Neural cell (in vitro differentiated cells): ENCODE results near the gene EMC6.

Source experiments
- CTCF ChIP-seq: fragments of 450-650 bp; IDR thresholded peaks from 2 replicates; pipeline ENCODE4 v1.5.1; 2014; ENCODE audit warnings: antibody characterized with exemption, mild to moderate bottlenecking, moderate library complexity; ENCODE audit not compliant: poor library complexity, severe bottlenecking
- EP300 ChIP-seq: fragments of 450-650 bp; conservative IDR thresholded peaks from 2 replicates; pipeline ENCODE4 v1.6.1; 2014; ENCODE audit warnings: antibody characterized with exemption, mild to moderate bottlenecking, moderate library complexity; ENCODE audit not compliant: poor library complexity, severe bottlenecking
- MXI1 ChIP-seq: fragments of 450-650 bp; conservative IDR thresholded peaks from 2 replicates; pipeline ENCODE4 v1.6.1; 2014; ENCODE audit warnings: antibody characterized with exemption, mild to moderate bottlenecking; ENCODE audit not compliant: poor library complexity, severe bottlenecking
- POLR2AphosphoS5 ChIP-seq: IDR thresholded peaks from 2 replicates; pipeline ENCODE4 v1.6.1; 2012
- SMC3 ChIP-seq: fragments of 450-650 bp; conservative IDR thresholded peaks from 2 replicates; pipeline ENCODE4 v1.6.1; 2014; ENCODE audit warnings: antibody characterized with exemption, mild to moderate bottlenecking, moderate library complexity; ENCODE audit not compliant: poor library complexity
- TF ChIP-seq, protein P1 (sequence below): IDR thresholded peaks from 2 replicates; pipeline ENCODE4 v1.6.1; 2012; ENCODE audit warnings: borderline replicate concordance

GRCh38 chr17:3632287-3632686, 36.3 kb upstream of the EMC6 start:
- TF ChIP-seq MXI1 (no peak), EP300 (no peak), CTCF (no peak), SMC3 (no peak), POLR2AphosphoS5 (no peak)
- TF ChIP-seq, protein P1, sequence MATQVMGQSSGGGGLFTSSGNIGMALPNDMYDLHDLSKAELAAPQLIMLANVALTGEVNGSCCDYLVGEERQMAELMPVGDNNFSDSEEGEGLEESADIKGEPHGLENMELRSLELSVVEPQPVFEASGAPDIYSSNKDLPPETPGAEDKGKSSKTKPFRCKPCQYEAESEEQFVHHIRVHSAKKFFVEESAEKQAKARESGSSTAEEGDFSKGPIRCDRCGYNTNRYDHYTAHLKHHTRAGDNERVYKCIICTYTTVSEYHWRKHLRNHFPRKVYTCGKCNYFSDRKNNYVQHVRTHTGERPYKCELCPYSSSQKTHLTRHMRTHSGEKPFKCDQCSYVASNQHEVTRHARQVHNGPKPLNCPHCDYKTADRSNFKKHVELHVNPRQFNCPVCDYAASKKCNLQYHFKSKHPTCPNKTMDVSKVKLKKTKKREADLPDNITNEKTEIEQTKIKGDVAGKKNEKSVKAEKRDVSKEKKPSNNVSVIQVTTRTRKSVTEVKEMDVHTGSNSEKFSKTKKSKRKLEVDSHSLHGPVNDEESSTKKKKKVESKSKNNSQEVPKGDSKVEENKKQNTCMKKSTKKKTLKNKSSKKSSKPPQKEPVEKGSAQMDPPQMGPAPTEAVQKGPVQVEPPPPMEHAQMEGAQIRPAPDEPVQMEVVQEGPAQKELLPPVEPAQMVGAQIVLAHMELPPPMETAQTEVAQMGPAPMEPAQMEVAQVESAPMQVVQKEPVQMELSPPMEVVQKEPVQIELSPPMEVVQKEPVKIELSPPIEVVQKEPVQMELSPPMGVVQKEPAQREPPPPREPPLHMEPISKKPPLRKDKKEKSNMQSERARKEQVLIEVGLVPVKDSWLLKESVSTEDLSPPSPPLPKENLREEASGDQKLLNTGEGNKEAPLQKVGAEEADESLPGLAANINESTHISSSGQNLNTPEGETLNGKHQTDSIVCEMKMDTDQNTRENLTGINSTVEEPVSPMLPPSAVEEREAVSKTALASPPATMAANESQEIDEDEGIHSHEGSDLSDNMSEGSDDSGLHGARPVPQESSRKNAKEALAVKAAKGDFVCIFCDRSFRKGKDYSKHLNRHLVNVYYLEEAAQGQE = no peak
